RWPE2 (cell line): ENCODE measurements around the gene PLPP6.

Source experiments
- ATAC-seq: fragments of 200-7000 bp; cut with Tn5 transposase; 3 replicates; pipeline ENCODE4 v1.9.1; 2021; ENCODE audit warnings: low read depth
- DNase-seq: peaks from one replicate; pipeline ENCODE4 v3.0.0-alpha.2; 2020; ENCODE audit warnings: low spot score
- H3K27ac ChIP-seq: fragments of 450-650 bp; 2 replicates; pipeline ENCODE4 v1.5.1; 2017; ENCODE audit warnings: mild to moderate bottlenecking; ENCODE audit not compliant: poor library complexity, severe bottlenecking
- H3K27me3 ChIP-seq: fragments of 250-450 bp; sonication (Bioruptor Pico); 2 replicates; pipeline ENCODE4 v1.5.1; 2021; ENCODE audit warnings: mild to moderate bottlenecking, moderate library complexity; ENCODE audit not compliant: insufficient read depth, poor library complexity, severe bottlenecking
- H3K36me3 ChIP-seq: fragments of 250-450 bp; sonication (Bioruptor Pico); 2 replicates; pipeline ENCODE4 v1.5.1; 2020; ENCODE audit warnings: low read depth, mild to moderate bottlenecking, moderate library complexity
- H3K4me1 ChIP-seq: fragments of 250-450 bp; sonication (Bioruptor Pico); 2 replicates; pipeline ENCODE4 v1.5.1; 2021; ENCODE audit warnings: mild to moderate bottlenecking, moderate library complexity; ENCODE audit not compliant: insufficient read depth, poor library complexity, severe bottlenecking
- H3K4me3 ChIP-seq: fragments of 250-450 bp; sonication (Bioruptor Pico); 2 replicates; pipeline ENCODE4 v1.5.1; 2021; ENCODE audit warnings: mild to moderate bottlenecking, moderate library complexity; ENCODE audit not compliant: severe bottlenecking
- H3K9me3 ChIP-seq: fragments of 250-450 bp; sonication (Bioruptor Pico); 2 replicates; pipeline ENCODE4 v1.5.1; 2021; ENCODE audit warnings: mild to moderate bottlenecking, moderate library complexity; ENCODE audit not compliant: severe bottlenecking
- CTCF ChIP-seq: fragments of 450-650 bp; IDR thresholded peaks from one replicate; pipeline ENCODE4 v1.5.1; 2017; ENCODE audit warnings: mild to moderate bottlenecking, moderate library complexity; ENCODE audit not compliant: poor library complexity, severe bottlenecking

The PLPP6 gene

GRCh38 chr9:4661611-4662010, 483 bp upstream of the PLPP6 start:
- peak overlapping the region; percentile 73 for H3K4me3 ChIP-seq
- H3K36me3 ChIP-seq: no peaks in the 10 kb centered on the region
- H3K27ac ChIP-seq: peak overlapping the region; percentile 19
- H3K4me1 ChIP-seq: peaks cover 38% of the 10 kb centered on the region
- H3K27me3 ChIP-seq: no peaks in the 10 kb centered on the region
- DNase-seq (no peak), ATAC-seq (no peak; the same call in 2 of the 3 replicates)
- TF ChIP-seq CTCF: no peak
- no peaks in the 10 kb centered on the region for H3K9me3 ChIP-seq

GRCh38 chr9:4662989-4663792, 1.1 kb downstream of the PLPP6 start:
- peaks cover 38% of the 10 kb centered on the region for H3K4me1 ChIP-seq

GRCh38 chr9:4663956-4664355, 1.9 kb downstream of the PLPP6 start:
- no peak overlapping the region for H3K27ac ChIP-seq

More at GRCh38 chr9:4662989-4663792, 1.1 kb downstream of the PLPP6 start:
- H3K27me3 ChIP-seq: no peaks in the 10 kb centered on the region
- no peaks in the 10 kb centered on the region for H3K9me3 ChIP-seq
- ATAC-seq (no peak), DNase-seq (no peak)
- H3K36me3 ChIP-seq: no peaks in the 10 kb centered on the region
- H3K4me3 ChIP-seq: peak overlapping the region; percentile 73
- no peak overlapping the region for H3K27ac ChIP-seq
- no peak for TF ChIP-seq CTCF

GRCh38 chr9:4665357-4665756, 3.3 kb downstream of the PLPP6 start:
- Histone ChIP-seq H3K27me3 (no peaks in the 10 kb centered on the region), H3K27ac (peak overlapping the region; percentile 22), H3K9me3 (no peaks in the 10 kb centered on the region), H3K36me3 (no peaks in the 10 kb centered on the region), H3K4me3 (peak overlapping the region; percentile 33), H3K4me1 (peaks cover 38% of the 10 kb centered on the region)
- 0 out of 3 replicates have a peak, but pooled peaks have one; percentile 4 for ATAC-seq
- no peak for TF ChIP-seq CTCF
- DNase-seq: no peak

More at GRCh38 chr9:4663956-4664355, 1.9 kb downstream of the PLPP6 start:
- peaks cover 38% of the 10 kb centered on the region for H3K4me1 ChIP-seq
- H3K36me3 ChIP-seq: no peaks in the 10 kb centered on the region
- TF ChIP-seq CTCF: no peak
- no peak overlapping the region for H3K4me3 ChIP-seq
- ATAC-seq: no peak
- no peaks in the 10 kb centered on the region for H3K27me3 ChIP-seq
- no peaks in the 10 kb centered on the region for H3K9me3 ChIP-seq
- no peak for DNase-seq
